ENCODE results near the gene P2RY12. TPM values are rescaled to one million over a fixed set of nuclear protein-coding genes. Genes with fewer than 3 reads are reported as not detected.

The P2RY12 gene
- total RNA-seq, 1 donor from 2014 or later = not detected

- Mint-ChIP-seq H3K4me1 (peaks cover 14% of the 10 kb centered on the region), H3K36me3 (ENCODE audit: low read depth) (no peaks in the 10 kb centered on the region), H3K4me3 (no peak overlapping the region), H3K27me3 (ENCODE audit: low read depth) (no peaks in the 10 kb centered on the region), H3K27ac (ENCODE audit: unreplicated experiment) (no peak overlapping the region), H3K9me3 (peaks cover 6% of the 10 kb centered on the region)
- no peak for TF ChIP-seq CTCF (conservative IDR thresholded peaks at IDR 0.05)
- DNase-seq (ENCODE audit: low read depth, low spot score) = no peak
These were observed 85.5 kb downstream of the P2RY12 start for GRCh38 chr3:151299006-151299405.

- Mint-ChIP-seq H3K4me1 (peaks cover 9% of the 10 kb centered on the region), H3K36me3 (ENCODE audit: low read depth) (no peaks in the 10 kb centered on the region), H3K27me3 (ENCODE audit: low read depth) (no peaks in the 10 kb centered on the region), H3K27ac (ENCODE audit: unreplicated experiment) (no peak overlapping the region), H3K4me3 (no peak overlapping the region), H3K9me3 (no peaks in the 10 kb centered on the region)
- no peak for DNase-seq (ENCODE audit: low read depth, low spot score)
- TF ChIP-seq CTCF (conservative IDR thresholded peaks at IDR 0.05) = no peak
These were observed 87.1 kb downstream of the P2RY12 start for GRCh38 chr3:151297429-151297828.

GRCh38 chr3:151296226-151296625 is 88.3 kb downstream of the P2RY12 start:
- no peaks in the 10 kb centered on the region for H3K27me3 Mint-ChIP-seq (ENCODE audit: low read depth)
- H3K4me1 Mint-ChIP-seq = peaks cover 9% of the 10 kb centered on the region
- no peaks in the 10 kb centered on the region for H3K36me3 Mint-ChIP-seq (ENCODE audit: low read depth)
- no peak overlapping the region for H3K27ac Mint-ChIP-seq (ENCODE audit: unreplicated experiment)
- TF ChIP-seq CTCF (conservative IDR thresholded peaks at IDR 0.05) = no peak
- H3K4me3 Mint-ChIP-seq = no peak overlapping the region
- no peaks in the 10 kb centered on the region for H3K9me3 Mint-ChIP-seq
- no peak for DNase-seq (ENCODE audit: low read depth, low spot score)

- TF ChIP-seq CTCF (conservative IDR thresholded peaks at IDR 0.05) = no peak
- Mint-ChIP-seq H3K36me3 (ENCODE audit: low read depth) (no peaks in the 10 kb centered on the region), H3K27ac (ENCODE audit: unreplicated experiment) (no peak overlapping the region), H3K9me3 (no peaks in the 10 kb centered on the region), H3K27me3 (ENCODE audit: low read depth) (no peaks in the 10 kb centered on the region), H3K4me1 (peaks cover 9% of the 10 kb centered on the region), H3K4me3 (no peak overlapping the region)
- no peak for DNase-seq (ENCODE audit: low read depth, low spot score)
These were observed 91.4 kb downstream of the P2RY12 start for GRCh38 chr3:151293127-151293526.

GRCh38 chr3:151290673-151291072 is 93.9 kb downstream of the P2RY12 start:
- H3K27me3 Mint-ChIP-seq (ENCODE audit: low read depth) = no peaks in the 10 kb centered on the region

More at GRCh38 chr3:151290673-151291072, 93.9 kb downstream of the P2RY12 start:
- H3K9me3 Mint-ChIP-seq = no peaks in the 10 kb centered on the region
- TF ChIP-seq CTCF (conservative IDR thresholded peaks at IDR 0.05) = peak; percentile 65
- H3K4me1 Mint-ChIP-seq = peaks cover 9% of the 10 kb centered on the region
- H3K4me3 Mint-ChIP-seq = no peak overlapping the region
- H3K27ac Mint-ChIP-seq (ENCODE audit: unreplicated experiment) = no peak overlapping the region
- H3K36me3 Mint-ChIP-seq (ENCODE audit: low read depth) = no peaks in the 10 kb centered on the region
- no peak for DNase-seq (ENCODE audit: low read depth, low spot score)

Measured in neural crest cell (in vitro differentiated cells).